SW 1271 (cell line): ENCODE results near the gene AFF3.
A peak's percentile ranks its signal among the peaks of the same experiment; 100 is the strongest.

Experiments
- DNase-seq, 2 experiments: peaks; one replicate each; lab custom pipeline; 2025; lab: John Stamatoyannopoulos, UW

The AFF3 gene

DNA sequence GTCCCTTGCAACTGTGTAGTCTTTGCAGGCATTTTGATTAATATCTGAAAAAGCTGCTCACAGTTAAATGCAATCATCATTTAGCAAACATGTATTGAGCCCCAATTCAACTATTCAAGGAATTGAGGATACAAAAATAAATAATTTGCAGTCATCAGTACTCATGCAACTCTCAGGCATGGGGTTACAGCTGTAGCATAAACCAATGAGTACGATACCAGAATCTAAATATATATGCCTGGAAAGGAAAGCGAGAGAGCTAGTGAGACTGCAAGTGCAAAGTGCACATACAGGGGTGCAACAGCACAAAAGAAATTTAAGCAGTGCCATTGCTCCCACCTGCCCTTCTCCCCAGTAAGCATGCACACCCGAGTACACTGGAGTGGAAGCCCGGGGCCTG lies 216.4 kb downstream of the AFF3 start:
- no peak for DNase-seq

- DNase-seq: no peak
Observed at GRCh38 chr2:99922664-99923063, 219.7 kb downstream of the AFF3 start.

GRCh38 chr2:99921903-99922302 lies 220.5 kb downstream of the AFF3 start:
- DNase-seq: no peak

GRCh38 chr2:99918389-99918788 lies 224.0 kb downstream of the AFF3 start:
- DNase-seq: no peak

- DNase-seq: no peak
Observed at GRCh38 chr2:99915108-99915675, 227.2 kb downstream of the AFF3 start.

- DNase-seq: no peak
Observed at GRCh38 chr2:99911736-99912135, 230.7 kb downstream of the AFF3 start.

DNA sequence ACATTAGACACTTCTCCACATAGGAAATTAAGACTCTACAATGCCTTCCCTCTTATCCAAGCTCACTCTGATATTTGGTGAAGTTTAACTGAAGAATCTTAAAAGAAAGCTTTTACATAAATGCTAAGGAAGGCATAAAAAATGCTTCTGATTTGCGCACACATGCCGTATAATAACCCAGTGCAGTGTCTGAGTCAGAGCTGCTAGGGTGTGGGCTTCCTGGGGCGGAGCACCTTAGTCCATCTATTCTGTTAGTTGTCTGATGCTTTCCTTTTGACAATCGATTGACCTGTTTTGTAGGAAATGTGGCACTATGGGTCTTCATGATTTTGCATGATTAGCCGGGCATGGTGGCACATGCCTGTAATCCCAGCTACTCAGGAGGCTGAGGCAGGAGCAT lies 231.5 kb downstream of the AFF3 start:
- DNase-seq: no peak

DNA sequence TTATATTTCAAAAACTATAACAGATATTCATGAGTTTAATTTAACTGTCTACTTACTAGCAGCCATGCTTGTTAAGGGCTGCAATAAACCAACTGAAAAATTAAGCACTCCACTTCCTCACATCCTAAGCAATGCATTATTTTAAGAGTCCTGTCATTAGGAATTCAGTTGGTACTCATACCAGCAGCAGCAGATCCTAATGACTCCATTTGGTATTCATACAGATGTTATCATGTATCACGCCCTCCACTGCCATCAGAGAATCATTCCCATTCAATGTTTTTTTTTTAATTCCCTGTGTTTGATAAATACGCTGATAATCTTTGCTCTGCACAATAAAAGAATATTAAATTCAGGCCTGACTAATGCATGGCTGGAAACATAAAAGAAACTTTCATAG lies 236.8 kb downstream of the AFF3 start:
- no peak for DNase-seq

- no peak for DNase-seq
Observed at GRCh38 chr2:99905025-99905424, 237.4 kb downstream of the AFF3 start.

- DNase-seq: no peak
Observed at GRCh38 chr2:99903981-99904380, 238.4 kb downstream of the AFF3 start.

DNA sequence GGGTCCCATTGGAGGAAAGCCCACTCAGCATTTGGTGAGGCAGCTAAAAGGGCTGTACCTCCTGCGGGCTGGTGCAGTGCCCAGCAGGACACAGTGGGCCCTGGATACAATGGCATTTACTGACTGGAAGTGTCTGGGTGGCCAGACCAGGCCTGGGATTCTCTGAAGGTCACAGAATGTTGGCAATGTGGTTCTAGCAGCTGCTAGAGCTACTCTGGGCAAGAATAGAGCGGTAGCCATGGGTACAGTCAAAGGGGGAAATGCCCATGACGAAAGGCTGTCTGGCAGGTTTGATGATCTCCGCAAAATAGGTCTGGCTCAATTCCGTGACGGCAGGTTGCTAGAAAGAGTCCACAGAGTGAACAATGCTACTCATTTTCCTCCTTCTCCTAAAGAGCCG lies 241.8 kb downstream of the AFF3 start:
- DNase-seq: no peak

GRCh38 chr2:99899882-99900281 lies 242.5 kb downstream of the AFF3 start:
- no peak for DNase-seq

DNA sequence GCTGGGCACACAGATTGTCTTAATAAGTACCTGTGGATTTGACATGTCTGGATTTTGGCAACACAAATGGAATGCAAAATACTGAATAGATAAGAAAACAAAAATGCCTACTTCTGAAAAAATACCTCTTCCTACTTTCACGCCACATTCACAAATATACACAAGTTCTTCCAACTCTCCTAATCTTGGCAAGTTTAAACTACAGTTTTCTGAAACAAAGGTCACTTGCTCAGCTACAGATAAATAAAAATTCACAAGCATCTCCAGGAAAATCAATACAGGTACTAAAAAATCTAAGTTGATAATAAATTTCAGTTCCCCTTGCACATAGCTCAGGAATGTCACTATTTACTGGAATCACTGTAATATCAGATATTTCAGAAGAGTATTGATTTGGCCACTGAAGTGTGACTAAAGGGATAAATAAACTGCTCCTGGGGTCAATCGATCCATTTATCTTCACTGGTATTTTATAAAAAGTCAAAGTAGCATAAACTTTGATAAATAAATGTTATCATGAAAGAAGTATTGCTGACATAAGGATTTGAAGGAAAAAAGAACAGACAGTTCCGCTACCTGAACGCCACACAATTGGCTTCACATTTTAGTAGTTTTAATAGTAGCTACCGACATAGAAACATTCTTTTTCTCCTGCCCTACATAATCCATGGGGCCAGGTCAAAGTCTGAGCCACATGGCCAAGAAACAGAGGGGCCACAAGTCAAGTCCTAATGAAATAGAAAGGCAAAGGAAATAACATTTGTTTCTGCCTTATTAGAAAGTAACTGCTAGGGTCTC lies 243.1 kb downstream of the AFF3 start:
- no peak for DNase-seq

DNA sequence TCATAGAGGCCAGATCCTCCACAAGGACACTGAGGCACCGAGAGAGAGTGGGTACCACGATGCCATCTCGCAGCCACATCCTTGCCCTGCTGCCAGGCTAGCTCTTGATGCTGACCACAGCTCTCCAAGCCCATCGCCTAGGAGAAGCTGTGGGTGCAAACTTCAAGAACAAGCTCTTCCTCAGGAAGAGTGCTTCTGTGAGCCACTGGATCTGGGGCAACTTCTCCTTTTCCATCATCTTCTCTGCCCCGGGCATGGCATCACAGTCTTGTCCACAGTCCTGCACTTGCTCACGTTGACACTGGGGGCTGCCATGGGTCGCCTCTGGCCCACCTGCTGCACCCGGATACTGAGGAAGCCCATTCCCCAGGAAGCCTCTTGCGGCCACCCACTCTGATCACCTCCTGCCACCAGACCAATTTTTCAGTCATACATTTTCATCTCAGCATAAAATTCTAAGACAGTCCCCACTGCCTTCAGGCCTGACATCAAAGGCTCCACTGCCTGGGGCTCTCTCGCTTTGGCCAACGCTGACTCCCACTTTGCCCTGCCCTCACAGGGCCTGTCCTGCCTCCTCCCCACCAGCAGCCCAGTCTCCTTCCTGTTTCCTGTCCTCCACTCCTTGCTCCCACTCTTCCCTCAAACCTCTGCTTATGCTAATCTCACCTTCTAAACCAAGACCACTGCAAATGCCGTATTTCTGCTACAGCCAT lies 243.9 kb downstream of the AFF3 start:
- DNase-seq: no peak

GRCh38 chr2:99891428-99891780 lies 251.0 kb downstream of the AFF3 start:
- no peak for DNase-seq

GRCh38 chr2:99890568-99891427 lies 251.6 kb downstream of the AFF3 start:
- DNase-seq: no peak

DNA sequence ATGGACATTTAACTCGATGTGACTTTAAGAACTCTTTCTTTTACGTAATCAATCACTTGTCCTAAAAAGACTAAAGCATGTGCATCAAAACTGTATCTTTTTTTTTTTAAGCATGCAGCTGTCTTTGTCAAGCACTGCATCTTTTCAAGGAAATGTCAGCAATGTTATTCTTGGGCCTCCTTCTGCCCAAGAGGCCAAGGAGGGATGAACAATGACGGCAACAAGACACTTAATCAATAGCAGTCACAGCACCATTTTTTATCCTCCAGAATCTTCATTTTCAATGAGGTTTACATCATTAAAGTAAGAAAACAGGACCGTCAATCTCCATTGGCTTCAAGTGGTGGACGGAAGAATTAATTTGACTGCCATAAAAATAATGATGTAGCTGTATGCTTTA lies 253.8 kb downstream of the AFF3 start:
- DNase-seq: no peak

DNA sequence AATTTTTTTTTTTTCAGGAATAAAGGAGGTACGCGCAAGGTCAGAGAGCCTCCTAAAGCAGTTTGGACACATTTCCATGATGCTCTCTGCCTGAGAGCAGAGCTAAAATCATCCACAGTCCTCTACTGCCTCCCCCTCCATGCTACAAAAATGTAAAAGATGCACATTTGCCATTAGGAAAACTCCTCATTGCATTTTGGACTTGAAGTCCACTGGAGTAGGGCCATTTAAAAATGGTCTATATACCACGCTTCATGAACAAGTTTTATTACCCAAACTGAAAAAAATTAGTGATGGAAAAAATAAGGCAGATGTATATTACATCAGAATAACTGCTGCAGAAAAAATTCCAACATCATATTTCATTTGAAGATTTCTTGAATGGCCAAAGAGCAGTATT lies 256.0 kb downstream of the AFF3 start:
- no peak for DNase-seq

GRCh38 chr2:99883358-99883757 lies 259.0 kb downstream of the AFF3 start:
- DNase-seq: no peak

- peak; percentile 21 to 25 for DNase-seq
Observed at GRCh38 chr2:99881901-99882591, 260.3 kb downstream of the AFF3 start.

DNA sequence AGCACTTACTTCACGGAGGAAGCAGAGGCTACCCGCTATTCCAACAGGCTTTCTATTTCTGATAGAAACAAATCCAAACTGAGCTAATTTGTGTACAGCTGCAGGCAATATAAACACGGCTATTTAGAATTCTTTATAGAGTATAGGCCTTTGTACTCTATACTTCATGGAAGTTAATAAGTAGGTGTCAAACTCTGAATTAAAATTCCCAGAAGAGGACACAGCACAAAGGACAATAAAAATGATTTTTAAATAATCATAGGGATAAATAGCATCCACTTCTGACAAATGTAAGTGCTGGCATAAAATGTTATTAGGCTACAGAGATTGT lies 261.5 kb downstream of the AFF3 start:
- DNase-seq: no peak
